CD4-positive, alpha-beta T cell (primary cell): Measurements from ENCODE around the gene KIF21A. TPM values are rescaled to one million over a fixed set of nuclear protein-coding genes. Genes with fewer than 3 reads are reported as not detected.

Experiments
- ATAC-seq: fragments of 200-7000 bp; cut with Tn5 transposase; one replicate; pipeline ENCODE4 v1.10.0; 2022; ENCODE audit warnings: mild to moderate bottlenecking; ENCODE audit not compliant: poor library complexity
- CTCF ChIA-PET: fragments of 350-600 bp; sonication (Branson Sonifier 250); formaldehyde crosslinking; loops from one replicate; lab custom pipeline; 2021; ENCODE audit warnings: antibody characterized with exemption, inconsistent platforms; lab: Charles Lee
- POLR2A ChIA-PET: fragments of 350-600 bp; sonication (Branson Sonifier 250); formaldehyde crosslinking; loops from one replicate; lab custom pipeline; 2021; ENCODE audit warnings: antibody characterized with exemption, inconsistent platforms; lab: Charles Lee
- DNase-seq, 14 experiments: peaks; one replicate each; pipeline ENCODE4 v3.0.0-alpha.2; 2013 to 2020; ENCODE audit warnings: mixed read lengths in 2 of 14
- H3K27ac ChIP-seq, 2 donors: one replicate each; pipeline versions ENCODE4 v1.5.1 to v1.7.0; 2013; ENCODE audit warnings: low read length in 2 of 2, low read depth in 1 of 2, mild to moderate bottlenecking in 1 of 2
- H3K27me3 ChIP-seq, 2 experiments: 1 replicate in 1 of 2; 2 replicates in 1 of 2; pipeline versions ENCODE4 v1.6.1 to v1.7.0; 2013; ENCODE audit warnings: low read length in 2 of 2, control low read depth in 1 of 2, mild to moderate bottlenecking in 1 of 2, moderate library complexity in 1 of 2; ENCODE audit not compliant: insufficient read depth in 2 of 2, control insufficient read depth in 1 of 2
- H3K36me3 ChIP-seq: one replicate; pipeline ENCODE4 v1.6.1; 2013; ENCODE audit warnings: low read length, control low read depth; ENCODE audit not compliant: insufficient read depth
- H3K4me1 ChIP-seq: one replicate; pipeline ENCODE4 v1.6.1; 2013; ENCODE audit warnings: low read length, control low read depth; ENCODE audit not compliant: insufficient read depth
- H3K4me3 ChIP-seq: one replicate; pipeline ENCODE4 v1.5.1; 2013; ENCODE audit warnings: mild to moderate bottlenecking, low read length, moderate library complexity
- H3K9me3 ChIP-seq, 2 experiments: 1 replicate in 1 of 2; 2 replicates in 1 of 2; pipeline versions ENCODE4 v1.6.1 to v1.7.0; 2013; ENCODE audit warnings: low read length in 2 of 2, mild to moderate bottlenecking in 2 of 2, control low read depth in 1 of 2, moderate library complexity in 1 of 2; ENCODE audit not compliant: control insufficient read depth in 1 of 2, insufficient read depth in 1 of 2
- H3K27ac Mint-ChIP-seq: one replicate; pipeline ENCODE4 v1.8.0; 2020; ENCODE audit warnings: mixed read lengths
- H3K27me3 Mint-ChIP-seq: one replicate; pipeline ENCODE4 v1.8.0; 2021; ENCODE audit warnings: mixed read lengths
- H3K36me3 Mint-ChIP-seq: one replicate; pipeline ENCODE4 v1.8.0; 2021; ENCODE audit warnings: low read depth, mixed read lengths
- H3K4me1 Mint-ChIP-seq: one replicate; pipeline ENCODE4 v1.8.0; 2021; ENCODE audit warnings: low read depth, mixed read lengths
- H3K4me3 Mint-ChIP-seq: one replicate; pipeline ENCODE4 v1.8.0; 2020; ENCODE audit warnings: mild to moderate bottlenecking, mixed read lengths
- H3K9me3 Mint-ChIP-seq: one replicate; pipeline ENCODE4 v1.8.0; 2020; ENCODE audit warnings: mixed read lengths
- CTCF ChIP-seq: fragments of 200-600 bp; IDR thresholded peaks from one replicate; pipeline ENCODE4 v1.8.0; 2022; ENCODE audit warnings: antibody characterized with exemption, mild to moderate bottlenecking
- intact Hi-C, 2 experiments: fragments of 100-400 bp; cut with DNase I in 1 of 2; cut with micrococcal nuclease in 1 of 2; formaldehyde crosslinking; loops; one replicate each; pipeline versions ENCODE4 v1.15.1 to v1.9.0; 2023 to 2025; cut with DNase I, micrococcal nuclease
- total RNA-seq, 174 experiments: library from RNA in 2 of 174; stranded (reverse) in 2 of 174; gene quantifications; one replicate each; pipeline ENCODE4 v1.2.3 and lab custom pipeline; 2021 to 2026

KIF21A gene
- total RNA-seq, 2 experiments from 2014 or later, result 3.2 to 3.4 TPM

DNA sequence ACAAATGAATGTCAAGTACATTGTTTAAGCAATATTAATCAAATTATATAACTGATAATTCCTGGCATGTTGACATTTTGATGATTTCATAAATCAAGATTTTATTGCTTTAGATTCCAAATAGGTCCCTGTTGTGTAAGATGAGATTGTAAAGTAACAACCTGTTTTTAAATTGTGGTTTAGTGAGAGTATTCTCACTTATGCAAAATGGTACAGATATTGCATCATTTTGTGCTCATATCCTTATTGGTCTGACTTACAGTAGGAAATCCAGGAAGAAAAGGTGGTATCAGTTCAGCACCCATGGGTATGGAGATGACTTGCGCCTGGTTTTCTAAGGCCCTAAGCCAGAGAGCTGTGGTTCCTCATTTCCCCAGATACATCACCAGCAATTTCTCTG lies 165.5 kb downstream of the KIF21A start:
- no peaks in the 10 kb centered on the region for H3K9me3 ChIP-seq
- no peaks in the 10 kb centered on the region for H3K36me3 Mint-ChIP-seq
- no peak overlapping the region for H3K27ac ChIP-seq
- H3K4me3 Mint-ChIP-seq, result no peak overlapping the region
- CTCF ChIA-PET, result no interaction called here
- POLR2A ChIA-PET, result no interaction called here
- intact Hi-C loops, result no loop called here
- H3K4me1 ChIP-seq, result no peaks in the 10 kb centered on the region
- H3K4me3 ChIP-seq, result no peak overlapping the region
- no peak overlapping the region for H3K27ac Mint-ChIP-seq
- H3K9me3 Mint-ChIP-seq, result no peaks in the 10 kb centered on the region
- ATAC-seq (no peak), DNase-seq (no peak)
- no peak for TF ChIP-seq CTCF
- H3K27me3 ChIP-seq, result peaks cover 0 to 15% of the 10 kb centered on the region in 2 experiments
- no peaks in the 10 kb centered on the region for H3K36me3 ChIP-seq
- H3K4me1 Mint-ChIP-seq, result no peaks in the 10 kb centered on the region
- H3K27me3 Mint-ChIP-seq, result peaks cover 18% of the 10 kb centered on the region

DNA sequence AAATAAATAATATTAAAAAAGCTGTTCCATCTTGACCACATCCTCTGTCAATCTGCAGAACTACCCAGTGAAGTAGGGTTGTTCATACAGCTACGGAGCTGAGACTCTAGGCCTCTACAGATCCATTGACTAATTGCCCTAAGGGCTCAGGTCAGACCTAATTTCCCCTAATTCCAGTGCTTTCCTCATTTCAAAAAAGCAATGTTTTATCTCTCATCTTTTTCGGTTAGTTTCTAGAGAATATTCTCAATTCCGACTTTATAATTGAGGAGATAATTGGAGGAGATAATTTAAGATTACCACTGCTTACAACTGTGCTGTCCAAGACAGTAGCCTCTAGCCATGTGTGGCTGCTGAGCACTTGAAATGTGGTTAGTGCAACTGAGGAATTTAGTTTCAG lies 167.1 kb downstream of the KIF21A start:
- H3K4me1 ChIP-seq, result no peaks in the 10 kb centered on the region
- H3K36me3 ChIP-seq, result no peaks in the 10 kb centered on the region
- H3K27ac Mint-ChIP-seq, result no peak overlapping the region
- DNase-seq (no peak), ATAC-seq (no peak)
- H3K27me3 Mint-ChIP-seq, result peaks cover 18% of the 10 kb centered on the region
- H3K27ac ChIP-seq, result no peak overlapping the region
- no peaks in the 10 kb centered on the region for H3K36me3 Mint-ChIP-seq
- H3K27me3 ChIP-seq, result peaks cover 0 to 15% of the 10 kb centered on the region in 2 experiments
- POLR2A ChIA-PET, result no interaction called here
- no peaks in the 10 kb centered on the region for H3K9me3 Mint-ChIP-seq
- intact Hi-C loops, result no loop called here
- H3K4me1 Mint-ChIP-seq, result no peaks in the 10 kb centered on the region
- CTCF ChIA-PET, result no interaction called here
- no peaks in the 10 kb centered on the region for H3K9me3 ChIP-seq
- no peak overlapping the region for H3K4me3 Mint-ChIP-seq
- TF ChIP-seq CTCF, result no peak
- no peak overlapping the region for H3K4me3 ChIP-seq

GRCh38 chr12:39272871-39273655 lies 169.9 kb downstream of the KIF21A start:
- Histone ChIP-seq H3K4me3 (no peak overlapping the region), H3K4me1 (no peaks in the 10 kb centered on the region), H3K36me3 (no peaks in the 10 kb centered on the region), H3K27ac (no peak overlapping the region), H3K27me3 (peaks cover 0 to 12% of the 10 kb centered on the region in 2 experiments), H3K9me3 (no peaks in the 10 kb centered on the region)
- no peaks in the 10 kb centered on the region for H3K36me3 Mint-ChIP-seq
- ChIA-PET CTCF (interaction anchor here (0.5 to 1.2 kb wide), 4 partner anchors 14 to 946 kb away, joined by 3 to 4 read pairs (median 4); no protein-coding TSS in a partner anchor), POLR2A (no interaction called here)
- H3K4me3 Mint-ChIP-seq, result no peak overlapping the region
- peak; percentile 76 for TF ChIP-seq CTCF
- DNase-seq, result peak in 4 of 14 experiments; percentile 16 to 47 (median 40)
- no peaks in the 10 kb centered on the region for H3K9me3 Mint-ChIP-seq
- intact Hi-C loops, result loop anchor here in 1 of 2 experiments (2.0 to 5.0 kb wide), 2 partner anchors 941 to 1134 kb away; no protein-coding TSS in a partner anchor
- H3K27me3 Mint-ChIP-seq, result peaks cover 10% of the 10 kb centered on the region
- no peak overlapping the region for H3K27ac Mint-ChIP-seq
- ATAC-seq, result no peak
- H3K4me1 Mint-ChIP-seq, result no peaks in the 10 kb centered on the region
